GM19452 (cell line): Measurements from ENCODE around the gene CISH.
A peak's percentile ranks its signal among the peaks of the same experiment; 100 is the strongest.

Source experiments
- ATAC-seq: cut with Tn5 transposase; IDR thresholded peaks from one replicate; pipeline ENCODE4 v1.9.1; 2021; ENCODE audit not compliant: unreplicated experiment

The CISH gene

GRCh38 chr3:50599716-50600118 lies 11.9 kb downstream of the CISH start:
- ATAC-seq = no peak

- ATAC-seq = no peak
These were observed 12.4 kb downstream of the CISH start for GRCh38 chr3:50599115-50599715.

DNA sequence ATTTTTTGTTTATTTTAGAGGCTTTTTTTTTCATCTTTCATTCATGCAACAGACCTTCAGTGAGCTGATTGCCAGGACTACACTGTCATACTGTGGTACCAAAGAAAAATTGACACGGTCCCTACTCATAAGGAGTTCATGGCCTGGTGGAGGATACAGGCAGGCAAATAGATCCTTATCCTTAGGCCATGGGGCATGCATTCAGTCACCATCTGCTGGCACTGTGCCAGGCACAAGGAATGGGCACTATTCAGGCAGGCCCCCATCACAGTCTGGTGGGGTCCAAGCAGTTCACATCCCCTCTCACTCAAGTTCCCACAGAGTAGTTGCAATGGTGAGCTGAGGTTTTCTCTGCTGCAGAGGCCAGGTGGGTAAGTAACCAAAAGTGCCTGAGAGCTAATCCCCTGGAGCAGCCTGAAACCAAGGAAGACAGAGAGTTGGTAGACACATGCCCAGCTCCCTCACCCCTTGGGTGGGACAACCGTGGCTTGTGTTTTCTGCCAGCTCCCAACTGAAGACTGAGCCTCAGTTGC lies 17.3 kb downstream of the CISH start:
- ATAC-seq = no peak

- ATAC-seq = no peak
These were observed 19.0 kb downstream of the CISH start for GRCh38 chr3:50592568-50592967.

DNA sequence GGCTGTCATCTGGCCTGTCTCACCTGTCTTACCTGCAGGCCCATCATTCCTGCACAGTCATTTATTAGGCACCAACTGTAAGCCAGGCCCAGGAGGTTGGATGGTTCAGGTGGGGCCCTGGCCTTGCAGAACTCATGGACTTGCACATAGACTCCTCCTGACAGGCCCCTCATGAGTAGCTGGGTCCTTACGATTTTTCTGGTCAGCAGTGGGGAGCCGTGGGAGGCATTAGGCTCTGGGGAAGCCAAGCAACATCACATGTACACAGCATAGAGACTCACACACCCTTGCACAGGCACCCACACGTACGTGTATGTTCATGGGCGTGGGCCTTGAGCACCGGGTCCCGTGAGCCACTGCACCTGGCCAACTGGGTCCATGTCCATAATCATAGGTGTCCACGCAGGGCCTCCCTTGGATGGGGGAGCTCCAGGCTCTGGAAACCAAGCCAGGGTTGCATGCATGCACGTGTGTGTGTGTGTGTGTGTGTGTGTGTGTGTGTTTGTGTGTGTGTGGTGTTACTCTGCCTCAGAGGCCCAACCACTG lies 20.3 kb downstream of the CISH start:
- peak; percentile 8 for ATAC-seq

GRCh38 chr3:50588759-50589433 lies 22.7 kb downstream of the CISH start:
- no peak for ATAC-seq

DNA sequence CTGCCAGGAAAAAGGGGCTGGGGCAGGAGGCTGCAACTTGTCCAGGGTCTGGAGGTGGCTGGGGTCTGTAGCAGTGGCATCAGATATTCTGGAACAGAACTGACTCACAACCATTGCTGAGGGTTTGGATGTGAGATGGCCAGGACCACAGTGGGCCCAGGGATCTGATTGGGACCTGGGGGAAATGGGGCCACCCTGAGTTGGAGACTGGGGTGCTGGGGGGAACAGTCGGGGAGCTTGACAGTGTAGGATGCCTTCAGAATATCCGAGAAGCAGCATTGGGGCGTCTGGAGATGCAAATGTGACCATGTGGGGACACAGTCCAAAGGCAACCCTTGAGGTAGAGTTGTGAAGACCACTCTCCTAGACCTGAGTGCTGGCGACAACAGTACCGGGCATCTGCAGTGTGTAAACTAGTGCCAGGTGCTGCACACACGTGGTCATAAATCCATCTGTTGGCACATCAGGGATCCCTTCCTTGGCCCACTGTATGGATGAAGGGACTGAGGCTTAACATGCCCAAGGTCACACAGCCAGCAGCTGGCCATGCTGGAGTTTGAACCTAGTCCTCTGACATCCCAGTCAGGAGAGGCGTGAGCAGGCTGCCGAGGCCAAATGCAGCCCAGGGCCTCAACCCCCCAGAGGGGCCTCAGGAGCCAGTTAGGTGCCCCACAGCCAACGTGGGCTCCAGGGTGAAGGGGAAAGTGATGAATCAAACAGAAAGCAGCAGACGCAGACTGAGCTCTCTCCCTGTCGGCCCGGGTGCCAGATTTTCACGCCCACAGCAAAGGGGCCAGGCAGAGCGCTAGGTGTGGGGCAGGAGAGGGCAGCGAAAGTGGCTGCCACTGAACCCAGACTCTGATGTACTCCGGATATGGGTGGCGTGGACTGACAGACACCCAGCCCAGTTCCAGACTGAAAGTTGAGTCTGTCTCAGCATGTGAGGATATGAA lies 23.5 kb downstream of the CISH start:
- no peak for ATAC-seq

DNA sequence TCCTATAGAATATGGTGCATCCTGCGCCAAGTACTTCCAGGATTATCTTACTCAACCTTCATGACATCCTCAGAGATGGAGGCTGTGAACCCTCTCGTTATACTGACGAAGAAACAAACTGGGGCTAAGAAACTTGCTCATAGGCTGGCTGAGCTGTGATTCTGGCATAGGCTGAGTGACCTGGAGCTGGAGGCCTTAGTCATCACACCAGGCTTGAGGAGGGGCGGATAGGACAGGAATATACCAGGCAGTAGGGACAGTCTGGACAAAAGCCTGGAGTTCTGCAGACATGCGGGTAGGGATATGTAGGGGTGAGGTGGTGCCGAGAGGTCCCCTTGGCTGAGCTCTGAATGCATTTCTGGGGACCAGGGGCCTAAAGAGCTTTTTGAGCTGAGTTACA lies 24.2 kb downstream of the CISH start:
- no peak for ATAC-seq

GRCh38 chr3:50586763-50587070 lies 24.9 kb downstream of the CISH start:
- ATAC-seq = no peak

- no peak for ATAC-seq
These were observed 25.4 kb downstream of the CISH start for GRCh38 chr3:50585919-50586762.

GRCh38 chr3:50584391-50584790 lies 27.2 kb downstream of the CISH start:
- no peak for ATAC-seq

DNA sequence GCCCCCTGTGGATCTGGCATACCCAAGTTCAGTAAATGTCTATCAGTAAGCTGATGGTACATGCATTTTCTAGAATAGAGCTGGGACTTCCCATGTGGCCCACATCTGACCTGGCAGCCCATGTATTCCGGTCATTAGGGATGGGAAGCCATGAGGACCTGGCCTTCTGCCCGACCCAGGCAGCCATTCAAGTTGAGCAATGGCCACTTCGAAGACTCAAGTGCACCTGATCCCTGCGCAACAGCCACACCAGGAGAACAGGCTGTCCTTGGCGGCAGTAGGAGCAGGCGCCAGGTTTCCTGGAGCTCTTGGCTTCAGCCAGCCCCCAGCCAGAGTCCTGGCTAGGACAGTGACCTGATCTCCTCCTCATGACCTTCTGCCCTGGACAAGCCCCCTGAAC lies 27.7 kb downstream of the CISH start:
- no peak for ATAC-seq

- no peak for ATAC-seq
These were observed 29.5 kb downstream of the CISH start for GRCh38 chr3:50582083-50582482.

DNA sequence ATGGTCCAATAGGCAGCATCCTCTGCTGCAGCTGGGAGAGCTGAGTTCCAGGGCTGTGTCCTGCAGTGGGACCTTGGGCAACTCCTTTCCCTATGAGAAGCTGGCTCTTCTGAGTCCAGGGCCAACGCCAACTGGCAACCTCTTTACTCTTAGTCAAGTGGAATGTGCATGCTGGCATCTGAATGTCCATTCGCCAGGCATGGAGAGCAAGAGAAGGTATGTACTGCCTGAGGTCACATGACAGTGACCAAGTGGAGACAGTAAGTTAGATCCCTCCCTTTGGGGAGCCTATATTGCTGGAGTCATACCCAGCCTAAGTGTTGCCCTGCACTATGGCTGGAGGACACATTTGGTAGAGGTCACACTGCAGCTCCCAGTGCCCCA lies 30.1 kb downstream of the CISH start:
- ATAC-seq = no peak

DNA sequence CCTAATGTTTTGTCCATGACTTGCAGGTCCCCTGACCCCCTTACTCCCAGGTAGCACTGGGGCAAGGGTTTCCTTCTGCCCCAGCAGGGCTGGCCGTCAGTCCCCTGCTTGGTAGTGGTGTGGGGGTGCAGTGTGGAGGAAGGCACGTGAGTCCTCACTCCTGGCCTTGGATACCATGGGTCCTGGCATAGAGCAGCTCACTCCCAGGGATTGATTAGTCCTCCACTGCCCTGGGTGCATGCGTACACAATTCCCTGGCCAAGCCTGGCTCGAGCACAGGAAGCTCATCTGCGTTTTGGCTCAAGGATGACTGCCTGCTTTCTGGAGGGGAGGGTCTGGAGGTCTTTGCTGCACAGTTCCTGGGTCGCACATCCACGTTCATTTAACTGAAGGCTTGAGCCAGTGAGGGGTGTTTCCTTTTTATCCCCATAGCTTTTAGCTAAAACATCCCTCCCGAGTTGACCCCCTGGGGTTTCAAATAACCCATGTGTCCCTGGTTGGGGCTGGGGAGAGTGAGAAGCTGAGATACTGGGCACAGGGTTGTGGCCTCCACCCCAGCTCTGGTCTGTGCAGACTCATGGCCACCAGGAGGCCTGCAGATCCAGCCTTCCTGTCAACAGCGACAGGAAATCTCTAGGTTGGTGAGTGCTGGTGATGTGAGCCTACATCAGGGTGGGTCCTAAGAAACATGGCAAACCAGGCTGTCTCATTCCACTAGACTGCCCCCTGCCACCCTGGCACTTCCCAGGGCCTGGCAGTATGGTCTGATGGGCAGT lies 30.7 kb downstream of the CISH start:
- ATAC-seq = no peak

- no peak for ATAC-seq
These were observed 34.2 kb downstream of the CISH start for GRCh38 chr3:50577348-50577747.

GRCh38 chr3:50575372-50575771 lies 36.2 kb downstream of the CISH start:
- no peak for ATAC-seq

DNA sequence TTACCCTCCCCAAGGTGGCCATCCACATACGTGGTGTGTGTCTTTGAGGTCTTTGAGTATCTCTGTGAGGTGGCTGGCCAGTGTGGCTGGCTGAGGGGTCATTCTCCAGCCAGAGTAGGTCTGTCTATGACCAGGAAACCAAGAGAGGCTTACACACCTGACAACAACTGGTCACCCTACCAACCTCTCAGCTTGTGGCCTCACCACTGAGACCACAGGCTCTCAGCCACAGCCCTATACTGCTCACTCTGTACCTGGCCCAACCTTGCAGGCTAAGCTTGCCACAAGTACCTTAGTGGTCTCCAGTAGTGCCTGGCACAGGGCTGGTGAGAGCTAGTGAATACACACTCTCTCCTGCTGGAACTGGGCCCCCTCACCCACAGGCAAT lies 37.1 kb downstream of the CISH start:
- ATAC-seq = no peak

GRCh38 chr3:50573566-50574443 lies 37.8 kb downstream of the CISH start:
- no peak for ATAC-seq
